ENCODE measurements around the gene SKOR1. TPM values are rescaled to one million over a fixed set of nuclear protein-coding genes. Genes with fewer than 3 reads are reported as not detected.

SKOR1 gene
- polyA plus RNA-seq, 4 donors, result 0.27 to 0.81 (median 0.38) TPM

DNA sequence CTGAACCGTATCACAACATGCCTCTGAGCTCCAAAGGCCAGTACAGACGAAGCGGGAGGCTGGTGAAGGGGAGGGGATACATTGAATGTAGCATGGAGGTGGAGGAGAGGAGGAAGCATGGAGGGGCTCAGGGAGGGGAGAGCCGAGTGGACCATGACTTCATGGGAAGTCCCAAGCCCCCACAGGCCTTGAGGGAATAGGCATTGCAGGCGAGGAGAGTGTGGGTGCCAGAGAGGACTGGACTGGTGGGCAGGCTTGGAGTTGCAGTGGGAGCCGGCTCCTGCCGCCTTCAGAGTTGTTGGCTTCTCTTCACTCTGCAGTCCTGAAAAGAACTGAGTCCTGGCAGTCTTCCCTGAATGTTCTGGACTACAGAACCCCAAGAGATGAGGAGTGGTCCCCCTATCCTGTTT, 17.8 kb downstream of the SKOR1 start:
- Histone ChIP-seq H3K27me3 (ENCODE audit: control insufficient read depth in 3 of 3, insufficient read depth in 3 of 3, low read length in 3 of 3) (no peaks in the 10 kb centered on the region), H3K4me1 (ENCODE audit: control insufficient read depth in 3 of 3, insufficient read depth in 2 of 3, low read depth in 1 of 3, low read length in 2 of 3) (peaks cover 0 to 11% (median 0%) of the 10 kb centered on the region in 3 donors), H3K36me3 (ENCODE audit: control insufficient read depth in 3 of 3, insufficient read depth in 2 of 3, low read depth in 1 of 3, low read length in 3 of 3) (no peaks in the 10 kb centered on the region), H3K4me3 (ENCODE audit: low read depth in 1 of 3, low read length in 3 of 3) (no peak overlapping the region), H3K27ac (ENCODE audit: low read depth in 1 of 3, low read length in 2 of 3) (no peak overlapping the region), H3K9me3 (ENCODE audit: control insufficient read depth in 2 of 2, insufficient read depth in 1 of 2, low read depth in 1 of 2, low read length in 1 of 2) (no peaks in the 10 kb centered on the region)
- DNase-seq (no peak), FAIRE-seq (no peak)
- WGBS, 3 donors, result 87 to 98% (median 94%) methylated on average over 7 of the region's 7 CpGs

DNA sequence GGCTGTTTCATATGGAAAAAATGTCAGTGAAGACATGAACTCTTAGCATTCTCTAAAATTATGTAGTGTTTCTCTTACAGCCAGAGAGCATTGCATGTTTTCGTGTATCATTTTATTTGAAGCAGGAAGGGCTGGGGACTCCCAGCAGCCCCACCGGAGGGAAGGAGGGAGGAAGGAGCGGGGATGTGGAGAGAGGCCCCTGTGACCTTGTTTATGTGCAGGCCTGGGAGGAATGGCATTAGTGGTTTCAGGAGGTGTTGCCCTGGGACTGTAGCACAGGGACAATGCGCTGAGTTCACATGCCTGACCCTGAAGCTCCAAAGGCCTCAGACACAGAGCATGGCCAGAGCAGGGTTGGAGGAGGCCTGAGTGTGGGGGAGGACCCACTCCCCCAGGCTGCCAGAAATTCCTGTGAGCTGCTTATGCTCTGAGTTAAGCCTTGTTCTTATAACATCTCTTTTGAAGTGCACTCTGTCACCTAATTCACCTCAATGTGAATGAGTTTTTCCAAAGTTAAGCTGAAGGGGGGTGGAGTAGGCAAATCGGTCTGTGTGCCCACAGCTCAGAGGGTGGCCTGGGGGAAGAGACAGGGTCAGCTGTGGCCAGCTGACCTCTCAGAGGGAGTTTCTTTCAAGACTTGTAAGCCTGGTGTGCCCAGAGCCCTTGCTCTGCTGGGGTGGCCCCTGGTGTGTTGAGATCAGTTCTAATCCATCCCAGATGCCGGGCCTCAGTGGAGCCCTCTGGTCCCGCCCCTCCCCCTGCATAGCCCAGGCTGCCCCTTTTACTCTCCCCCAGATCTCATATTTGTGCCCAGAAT, 18.5 kb downstream of the SKOR1 start:
- no peaks in the 10 kb centered on the region for H3K9me3 ChIP-seq (ENCODE audit: control insufficient read depth in 2 of 2, insufficient read depth in 1 of 2, low read depth in 1 of 2, low read length in 1 of 2)
- H3K4me1 ChIP-seq (ENCODE audit: control insufficient read depth in 3 of 3, insufficient read depth in 2 of 3, low read depth in 1 of 3, low read length in 2 of 3), result peaks cover 0 to 7% (median 0%) of the 10 kb centered on the region in 3 donors
- 89 to 91% (median 90%) methylated on average over 7 of the region's 7 CpGs for WGBS, 3 donors
- no peak for DNase-seq
- no peak for FAIRE-seq
- H3K36me3 ChIP-seq (ENCODE audit: control insufficient read depth in 3 of 3, insufficient read depth in 2 of 3, low read depth in 1 of 3, low read length in 3 of 3), result no peaks in the 10 kb centered on the region
- H3K27ac ChIP-seq (ENCODE audit: low read depth in 1 of 3, low read length in 2 of 3), result no peak overlapping the region
- no peaks in the 10 kb centered on the region for H3K27me3 ChIP-seq (ENCODE audit: control insufficient read depth in 3 of 3, insufficient read depth in 3 of 3, low read length in 3 of 3)
- H3K4me3 ChIP-seq (ENCODE audit: low read depth in 1 of 3, low read length in 3 of 3), result no peak overlapping the region

DNA sequence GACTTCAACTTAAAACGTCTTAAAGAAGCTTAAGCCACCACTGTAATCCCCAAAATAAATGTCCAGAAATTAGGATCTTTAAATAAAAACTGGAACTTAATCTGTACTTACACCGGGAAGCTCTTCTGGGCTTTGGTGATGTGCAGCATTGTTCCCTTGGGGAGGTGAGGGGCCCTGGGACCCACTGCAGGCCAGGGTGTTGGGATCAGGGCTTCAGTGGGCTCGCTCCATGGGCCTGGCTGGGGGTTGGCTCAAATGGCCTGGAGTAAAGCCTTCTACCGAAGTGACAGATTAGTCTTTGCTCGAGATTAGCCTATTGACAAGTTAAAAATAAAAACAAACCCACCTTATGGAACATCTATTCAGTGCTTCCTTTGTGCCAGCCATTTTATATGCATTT, 20.7 kb downstream of the SKOR1 start:
- Histone ChIP-seq H3K4me3 (ENCODE audit: low read depth in 1 of 3, low read length in 3 of 3) (no peak overlapping the region), H3K36me3 (ENCODE audit: control insufficient read depth in 3 of 3, insufficient read depth in 2 of 3, low read depth in 1 of 3, low read length in 3 of 3) (no peaks in the 10 kb centered on the region), H3K27me3 (ENCODE audit: control insufficient read depth in 3 of 3, insufficient read depth in 3 of 3, low read length in 3 of 3) (no peaks in the 10 kb centered on the region), H3K4me1 (ENCODE audit: control insufficient read depth in 3 of 3, insufficient read depth in 2 of 3, low read depth in 1 of 3, low read length in 2 of 3) (peaks cover 0 to 7% (median 0%) of the 10 kb centered on the region in 3 donors), H3K9me3 (ENCODE audit: control insufficient read depth in 2 of 2, insufficient read depth in 1 of 2, low read depth in 1 of 2, low read length in 1 of 2) (no peaks in the 10 kb centered on the region), H3K27ac (ENCODE audit: low read depth in 1 of 3, low read length in 2 of 3) (no peak overlapping the region)
- FAIRE-seq (no peak), DNase-seq (no peak)
- WGBS, 3 donors, result 86 to 88% (median 88%) methylated on average over 5 of the region's 5 CpGs

DNA sequence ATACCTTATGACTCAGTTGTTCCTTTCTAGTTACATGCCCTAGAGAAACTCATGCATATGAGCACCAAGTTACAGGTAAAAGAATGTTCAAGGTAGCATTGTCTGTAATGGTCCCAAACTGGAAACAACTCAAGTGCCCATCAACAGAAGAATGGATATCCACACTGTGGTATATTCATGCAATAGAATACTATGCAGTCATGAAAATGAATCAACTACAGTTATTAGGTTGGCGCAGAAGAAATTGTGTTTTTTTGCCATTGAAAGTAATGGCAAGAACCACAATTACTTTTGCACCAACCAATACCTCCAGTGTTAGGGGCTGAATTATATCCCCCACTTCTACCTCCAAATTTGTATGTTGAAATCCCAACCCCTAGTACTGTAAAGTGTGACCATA, 24.2 kb downstream of the SKOR1 start:
- no peaks in the 10 kb centered on the region for H3K4me1 ChIP-seq (ENCODE audit: control insufficient read depth in 3 of 3, insufficient read depth in 2 of 3, low read depth in 1 of 3, low read length in 2 of 3)
- no peaks in the 10 kb centered on the region for H3K27me3 ChIP-seq (ENCODE audit: control insufficient read depth in 3 of 3, insufficient read depth in 3 of 3, low read length in 3 of 3)
- no peaks in the 10 kb centered on the region for H3K9me3 ChIP-seq (ENCODE audit: control insufficient read depth in 2 of 2, insufficient read depth in 1 of 2, low read depth in 1 of 2, low read length in 1 of 2)
- no peak overlapping the region for H3K4me3 ChIP-seq (ENCODE audit: low read depth in 1 of 3, low read length in 3 of 3)
- no peak overlapping the region for H3K27ac ChIP-seq (ENCODE audit: low read depth in 1 of 3, low read length in 2 of 3)
- FAIRE-seq, result no peak
- H3K36me3 ChIP-seq (ENCODE audit: control insufficient read depth in 3 of 3, insufficient read depth in 2 of 3, low read depth in 1 of 3, low read length in 3 of 3), result no peaks in the 10 kb centered on the region
- no peak for DNase-seq
- WGBS, 3 donors, result 96 to 100% (median 97%) methylated on average over 1 of the region's 1 CpG

DNA sequence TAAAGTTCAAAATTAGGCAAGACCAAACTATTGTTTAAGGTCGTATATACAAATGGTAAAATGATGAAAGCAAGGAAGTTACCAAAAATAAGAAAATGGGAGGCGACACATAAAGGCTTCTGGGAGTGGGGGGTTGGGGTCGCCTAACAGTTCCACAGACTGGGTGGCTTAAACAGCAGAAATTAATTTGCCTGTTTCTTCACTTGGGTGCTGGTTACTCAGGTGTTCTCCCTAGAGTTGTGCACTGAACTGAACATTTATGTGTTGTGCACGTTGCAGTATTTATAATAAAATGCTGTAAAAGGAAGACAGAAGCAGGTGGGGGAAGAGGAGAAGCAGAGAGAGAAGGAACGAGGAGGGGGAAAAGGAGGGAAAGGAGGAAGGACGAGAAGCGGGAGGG, 25.0 kb downstream of the SKOR1 start:
- WGBS, 3 donors, result 61 to 76% (median 62%) methylated on average over 7 of the region's 7 CpGs
- Histone ChIP-seq H3K4me3 (ENCODE audit: low read depth in 1 of 3, low read length in 3 of 3) (no peak overlapping the region), H3K36me3 (ENCODE audit: control insufficient read depth in 3 of 3, insufficient read depth in 2 of 3, low read depth in 1 of 3, low read length in 3 of 3) (no peaks in the 10 kb centered on the region), H3K9me3 (ENCODE audit: control insufficient read depth in 2 of 2, insufficient read depth in 1 of 2, low read depth in 1 of 2, low read length in 1 of 2) (no peaks in the 10 kb centered on the region), H3K27me3 (ENCODE audit: control insufficient read depth in 3 of 3, insufficient read depth in 3 of 3, low read length in 3 of 3) (no peaks in the 10 kb centered on the region), H3K4me1 (ENCODE audit: control insufficient read depth in 3 of 3, insufficient read depth in 2 of 3, low read depth in 1 of 3, low read length in 2 of 3) (no peaks in the 10 kb centered on the region), H3K27ac (ENCODE audit: low read depth in 1 of 3, low read length in 2 of 3) (no peak overlapping the region)
- no peak for DNase-seq
- no peak for FAIRE-seq

DNA sequence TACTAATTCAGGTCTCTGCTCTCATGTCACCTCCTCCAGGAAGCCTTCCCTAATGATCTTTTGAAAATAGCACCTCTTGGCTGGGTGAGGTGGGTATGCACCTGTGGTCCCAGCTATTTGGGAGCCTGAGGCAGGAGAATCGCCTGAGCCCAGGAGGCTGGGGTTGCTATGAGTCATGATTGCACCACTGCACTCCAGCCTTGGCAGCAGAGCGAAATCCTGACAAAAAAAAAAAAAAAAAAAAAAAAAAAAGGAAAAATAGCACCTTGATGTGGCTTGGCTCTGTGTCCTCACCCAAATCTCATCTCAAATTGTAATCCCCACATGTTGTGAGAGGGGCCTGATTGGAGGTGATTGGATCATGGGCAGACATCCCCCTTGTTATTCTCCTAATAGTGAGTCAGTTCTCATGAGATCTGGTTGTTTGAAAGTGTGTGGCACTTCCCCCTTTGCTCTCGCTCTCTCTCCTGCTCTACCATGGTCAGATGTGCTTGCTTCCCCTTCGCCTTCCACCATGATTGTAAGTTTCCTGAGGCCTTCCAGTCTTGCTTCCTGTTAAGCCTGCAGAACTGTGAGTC, 25.8 kb downstream of the SKOR1 start:
- WGBS, 3 donors, result 68 to 76% (median 71%) methylated on average over 4 of the region's 4 CpGs
- Histone ChIP-seq H3K36me3 (ENCODE audit: control insufficient read depth in 3 of 3, insufficient read depth in 2 of 3, low read depth in 1 of 3, low read length in 3 of 3) (no peaks in the 10 kb centered on the region), H3K4me3 (ENCODE audit: low read depth in 1 of 3, low read length in 3 of 3) (no peak overlapping the region), H3K4me1 (ENCODE audit: control insufficient read depth in 3 of 3, insufficient read depth in 2 of 3, low read depth in 1 of 3, low read length in 2 of 3) (no peaks in the 10 kb centered on the region), H3K27me3 (ENCODE audit: control insufficient read depth in 3 of 3, insufficient read depth in 3 of 3, low read length in 3 of 3) (no peaks in the 10 kb centered on the region), H3K27ac (ENCODE audit: low read depth in 1 of 3, low read length in 2 of 3) (no peak overlapping the region), H3K9me3 (ENCODE audit: control insufficient read depth in 2 of 2, insufficient read depth in 1 of 2, low read depth in 1 of 2, low read length in 1 of 2) (no peaks in the 10 kb centered on the region)
- no peak for DNase-seq
- no peak for FAIRE-seq

DNA sequence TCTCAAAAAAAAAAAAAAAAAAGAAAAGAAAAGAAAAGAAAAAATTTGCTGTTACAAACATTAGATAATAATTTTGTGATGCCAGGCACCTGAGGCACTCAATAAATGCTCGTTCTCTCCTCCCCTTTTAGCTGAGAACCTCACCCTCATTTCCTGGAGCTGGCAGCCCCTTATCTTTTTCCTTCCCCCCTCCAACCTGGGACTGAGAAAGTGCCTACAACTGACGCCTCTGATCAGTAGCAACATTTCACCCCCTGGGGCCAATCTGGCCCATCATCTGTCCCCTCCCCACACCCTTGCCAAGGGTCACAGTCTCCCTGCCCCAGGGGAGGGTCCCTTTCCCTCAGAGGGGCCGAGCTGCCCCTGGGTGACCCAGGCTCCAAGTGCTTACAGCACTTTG, 27.1 kb downstream of the SKOR1 start:
- WGBS, 3 donors, result 60 to 67% (median 66%) methylated on average over 3 of the region's 3 CpGs
- H3K4me1 ChIP-seq (ENCODE audit: control insufficient read depth in 3 of 3, insufficient read depth in 2 of 3, low read depth in 1 of 3, low read length in 2 of 3), result no peaks in the 10 kb centered on the region
- FAIRE-seq (no peak), DNase-seq (no peak)
- no peaks in the 10 kb centered on the region for H3K9me3 ChIP-seq (ENCODE audit: control insufficient read depth in 2 of 2, insufficient read depth in 1 of 2, low read depth in 1 of 2, low read length in 1 of 2)
- no peaks in the 10 kb centered on the region for H3K36me3 ChIP-seq (ENCODE audit: control insufficient read depth in 3 of 3, insufficient read depth in 2 of 3, low read depth in 1 of 3, low read length in 3 of 3)
- H3K27me3 ChIP-seq (ENCODE audit: control insufficient read depth in 3 of 3, insufficient read depth in 3 of 3, low read length in 3 of 3), result no peaks in the 10 kb centered on the region
- no peak overlapping the region for H3K27ac ChIP-seq (ENCODE audit: low read depth in 1 of 3, low read length in 2 of 3)
- no peak overlapping the region for H3K4me3 ChIP-seq (ENCODE audit: low read depth in 1 of 3, low read length in 3 of 3)

DNA sequence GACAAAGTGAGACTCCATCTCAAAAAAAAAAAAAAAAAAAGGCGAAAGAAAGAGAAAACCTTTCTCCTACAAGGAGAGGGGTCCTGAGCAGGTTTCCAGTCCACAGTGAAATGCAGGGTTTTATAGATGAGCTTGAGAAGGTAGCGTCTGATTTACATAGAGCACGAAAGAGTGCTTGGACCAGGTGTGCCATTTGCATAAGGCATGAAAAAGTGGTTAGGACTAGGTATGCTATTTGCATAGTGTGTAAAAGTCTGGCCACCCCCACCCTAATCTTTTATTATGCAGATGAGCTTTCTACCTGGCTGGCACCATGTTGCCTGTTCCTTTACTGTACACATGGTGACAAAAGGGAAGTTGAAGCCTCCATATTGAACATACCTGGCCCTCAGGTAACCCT, 28.1 kb downstream of the SKOR1 start:
- H3K9me3 ChIP-seq (ENCODE audit: control insufficient read depth in 2 of 2, insufficient read depth in 1 of 2, low read depth in 1 of 2, low read length in 1 of 2), result no peaks in the 10 kb centered on the region
- H3K27ac ChIP-seq (ENCODE audit: low read depth in 1 of 3, low read length in 2 of 3), result no peak overlapping the region
- no peak overlapping the region for H3K4me3 ChIP-seq (ENCODE audit: low read depth in 1 of 3, low read length in 3 of 3)
- FAIRE-seq (no peak), DNase-seq (no peak)
- 72 to 95% (median 80%) methylated on average over 3 of the region's 3 CpGs for WGBS, 3 donors
- H3K4me1 ChIP-seq (ENCODE audit: control insufficient read depth in 3 of 3, insufficient read depth in 2 of 3, low read depth in 1 of 3, low read length in 2 of 3), result no peaks in the 10 kb centered on the region
- H3K36me3 ChIP-seq (ENCODE audit: control insufficient read depth in 3 of 3, insufficient read depth in 2 of 3, low read depth in 1 of 3, low read length in 3 of 3), result no peaks in the 10 kb centered on the region
- H3K27me3 ChIP-seq (ENCODE audit: control insufficient read depth in 3 of 3, insufficient read depth in 3 of 3, low read length in 3 of 3), result no peaks in the 10 kb centered on the region
